Progenitor cell of endocrine pancreas (in vitro differentiated cells): ENCODE measurements around the gene CRISPLD2. TPM values are rescaled to one million over a fixed set of nuclear protein-coding genes. Genes with fewer than 3 reads are reported as not detected.

ENCODE experiments used
- DNase-seq: peaks from one replicate; pipeline ENCODE4 v3.0.0; 2021; ENCODE audit warnings: low spot score; ENCODE audit not compliant: unreplicated experiment
- H3K27ac Mint-ChIP-seq: 2 replicates; pipeline ENCODE4 v1.8.0; 2021; ENCODE audit warnings: mild to moderate bottlenecking, moderate library complexity, mixed read lengths
- H3K27me3 Mint-ChIP-seq: 2 replicates; pipeline ENCODE4 v1.8.0; 2021; ENCODE audit warnings: mixed read lengths
- H3K36me3 Mint-ChIP-seq: 2 replicates; pipeline ENCODE4 v1.8.0; 2022; ENCODE audit warnings: mixed read lengths; ENCODE audit not compliant: insufficient read depth
- H3K4me1 Mint-ChIP-seq: 2 replicates; pipeline ENCODE4 v1.8.0; 2021; ENCODE audit warnings: low read depth, mixed read lengths
- H3K4me3 Mint-ChIP-seq: 2 replicates; pipeline ENCODE4 v1.8.0; 2021; ENCODE audit warnings: low read depth, mild to moderate bottlenecking, moderate library complexity, mixed read lengths
- H3K9me3 Mint-ChIP-seq: 2 replicates; pipeline ENCODE4 v1.8.0; 2021; ENCODE audit warnings: low read depth, mixed read lengths
- total RNA-seq: library from RNA; stranded (reverse); gene quantifications from 2 replicates; pipeline ENCODE4 v1.2.1, GENCODE V29; 2021
- TF ChIP-seq, protein P1 (sequence below): fragments of 200-600 bp; sonication (generic); IDR thresholded peaks from one replicate; pipeline ENCODE4 v1.5.0; 2021; ENCODE audit warnings: antibody characterized with exemption, mild to moderate bottlenecking; ENCODE audit not compliant: unreplicated experiment

CRISPLD2 gene
- total RNA-seq, 1 donor from 2014 or later = 11.0 TPM

DNA sequence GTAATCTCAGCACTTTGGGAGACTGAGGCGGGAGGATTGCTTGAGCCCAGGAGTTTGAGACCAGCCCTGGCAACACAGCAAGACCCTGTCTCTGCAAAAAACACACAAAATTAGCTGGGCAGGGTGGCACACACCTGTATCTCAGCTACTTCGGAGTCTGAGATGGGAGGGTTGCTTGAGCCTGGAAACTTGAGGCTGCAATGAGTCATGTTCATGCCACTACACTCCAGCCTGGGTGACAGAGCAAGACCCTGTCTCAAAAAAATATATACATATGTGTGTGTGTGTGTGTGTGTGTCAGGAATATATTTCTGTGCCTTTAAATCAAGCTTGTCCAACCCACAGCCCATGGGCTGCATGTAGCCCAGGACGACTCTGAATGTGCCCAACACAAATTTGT, 55.2 kb downstream of the CRISPLD2 start:
- Mint-ChIP-seq H3K9me3 (no peaks in the 10 kb centered on the region), H3K4me1 (peaks cover 5% of the 10 kb centered on the region), H3K36me3 (peaks cover 16% of the 10 kb centered on the region), H3K4me3 (no peak overlapping the region), H3K27ac (no peak overlapping the region), H3K27me3 (no peaks in the 10 kb centered on the region)
- no peak for DNase-seq
- TF ChIP-seq, protein P1, sequence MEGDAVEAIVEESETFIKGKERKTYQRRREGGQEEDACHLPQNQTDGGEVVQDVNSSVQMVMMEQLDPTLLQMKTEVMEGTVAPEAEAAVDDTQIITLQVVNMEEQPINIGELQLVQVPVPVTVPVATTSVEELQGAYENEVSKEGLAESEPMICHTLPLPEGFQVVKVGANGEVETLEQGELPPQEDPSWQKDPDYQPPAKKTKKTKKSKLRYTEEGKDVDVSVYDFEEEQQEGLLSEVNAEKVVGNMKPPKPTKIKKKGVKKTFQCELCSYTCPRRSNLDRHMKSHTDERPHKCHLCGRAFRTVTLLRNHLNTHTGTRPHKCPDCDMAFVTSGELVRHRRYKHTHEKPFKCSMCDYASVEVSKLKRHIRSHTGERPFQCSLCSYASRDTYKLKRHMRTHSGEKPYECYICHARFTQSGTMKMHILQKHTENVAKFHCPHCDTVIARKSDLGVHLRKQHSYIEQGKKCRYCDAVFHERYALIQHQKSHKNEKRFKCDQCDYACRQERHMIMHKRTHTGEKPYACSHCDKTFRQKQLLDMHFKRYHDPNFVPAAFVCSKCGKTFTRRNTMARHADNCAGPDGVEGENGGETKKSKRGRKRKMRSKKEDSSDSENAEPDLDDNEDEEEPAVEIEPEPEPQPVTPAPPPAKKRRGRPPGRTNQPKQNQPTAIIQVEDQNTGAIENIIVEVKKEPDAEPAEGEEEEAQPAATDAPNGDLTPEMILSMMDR = no peak

DNA sequence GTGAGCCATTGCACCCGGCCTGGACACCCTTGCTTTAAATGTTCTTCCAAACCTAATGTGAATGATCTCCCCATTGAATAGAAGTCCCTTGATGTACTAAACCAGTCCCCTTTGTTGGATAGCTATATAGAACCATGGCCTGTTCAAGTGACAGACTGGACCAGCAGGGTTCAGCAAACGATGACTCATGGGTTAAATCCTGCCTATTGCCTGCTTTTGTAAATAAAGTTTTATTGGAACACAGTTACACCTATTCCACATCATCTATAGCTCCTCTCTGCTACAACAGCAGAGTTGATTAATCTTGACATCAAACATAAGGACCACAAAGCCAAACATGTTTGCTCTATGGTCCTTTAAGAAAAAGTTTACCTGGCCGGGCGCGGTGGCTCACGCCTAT, 56.1 kb downstream of the CRISPLD2 start:
- TF ChIP-seq, protein P1 = no peak
- no peak overlapping the region for H3K27ac Mint-ChIP-seq
- no peak for DNase-seq
- H3K36me3 Mint-ChIP-seq = peaks cover 18% of the 10 kb centered on the region
- no peak overlapping the region for H3K4me3 Mint-ChIP-seq
- no peaks in the 10 kb centered on the region for H3K9me3 Mint-ChIP-seq
- H3K27me3 Mint-ChIP-seq = no peaks in the 10 kb centered on the region
- H3K4me1 Mint-ChIP-seq = peaks cover 5% of the 10 kb centered on the region

DNA sequence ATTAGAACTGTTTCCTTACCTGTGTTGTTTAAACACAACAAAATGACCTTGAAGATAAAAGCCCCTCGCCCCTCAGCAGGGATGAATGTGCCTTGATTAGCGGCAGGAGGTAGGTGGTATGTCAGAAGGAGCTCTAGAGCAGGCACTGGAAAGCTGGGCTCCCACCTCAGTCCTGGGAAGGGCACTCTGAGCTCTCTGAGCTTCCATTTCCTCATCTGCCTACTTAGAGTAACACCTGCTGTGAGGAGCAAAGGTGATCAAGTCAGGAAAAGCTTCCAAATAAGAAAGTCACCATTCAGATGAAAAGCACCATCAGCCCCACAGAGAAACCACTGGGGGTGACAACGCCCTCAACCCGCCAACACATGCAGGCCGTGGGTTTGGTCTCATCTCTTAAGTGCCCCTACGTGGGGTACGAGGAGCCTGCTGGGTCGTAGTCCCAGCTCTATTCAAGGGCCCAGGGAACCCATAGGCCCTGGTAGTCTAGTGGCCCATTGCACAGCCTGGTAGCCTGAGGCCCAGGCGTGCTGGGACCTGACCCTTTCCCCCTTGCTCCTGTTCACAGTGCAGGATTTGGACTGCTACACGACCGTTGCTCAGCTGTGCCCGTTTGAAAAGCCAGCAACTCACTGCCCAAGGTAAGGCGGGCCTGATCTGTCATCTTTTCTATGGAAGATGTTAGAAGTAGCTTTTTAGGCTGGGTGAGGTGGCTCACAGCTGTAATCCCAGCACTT, 57.3 kb downstream of the CRISPLD2 start:
- H3K4me3 Mint-ChIP-seq = no peak overlapping the region
- H3K27me3 Mint-ChIP-seq = no peaks in the 10 kb centered on the region
- DNase-seq = no peak
- H3K36me3 Mint-ChIP-seq = peaks cover 25% of the 10 kb centered on the region
- peaks cover 5% of the 10 kb centered on the region for H3K4me1 Mint-ChIP-seq
- TF ChIP-seq, protein P1 = no peak
- H3K9me3 Mint-ChIP-seq = no peaks in the 10 kb centered on the region
- H3K27ac Mint-ChIP-seq = no peak overlapping the region

DNA sequence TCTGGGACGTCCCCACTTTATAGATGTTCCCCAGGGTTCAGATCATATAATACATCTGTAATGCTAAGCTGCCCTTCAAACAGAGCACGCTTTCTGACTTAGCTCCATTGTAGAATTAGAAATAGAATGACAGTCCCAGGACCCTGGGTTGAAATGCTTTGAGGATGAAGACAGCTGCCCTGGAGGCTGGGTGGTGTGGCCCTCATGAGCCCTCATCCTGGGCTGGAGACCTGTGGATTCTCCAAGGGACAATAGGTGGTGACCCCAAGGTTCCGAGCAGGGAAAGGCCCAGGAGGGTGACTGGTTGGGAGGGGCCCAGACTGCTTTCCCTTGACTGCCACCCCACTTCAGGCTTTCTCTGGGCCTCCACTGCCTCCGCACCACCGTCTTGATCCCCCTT, 59.0 kb downstream of the CRISPLD2 start:
- TF ChIP-seq, protein P1 = no peak
- no peaks in the 10 kb centered on the region for H3K9me3 Mint-ChIP-seq
- peaks cover 27% of the 10 kb centered on the region for H3K36me3 Mint-ChIP-seq
- peaks cover 5% of the 10 kb centered on the region for H3K4me1 Mint-ChIP-seq
- DNase-seq = no peak
- H3K27me3 Mint-ChIP-seq = peaks cover 3% of the 10 kb centered on the region
- no peak overlapping the region for H3K27ac Mint-ChIP-seq
- H3K4me3 Mint-ChIP-seq = no peak overlapping the region

DNA sequence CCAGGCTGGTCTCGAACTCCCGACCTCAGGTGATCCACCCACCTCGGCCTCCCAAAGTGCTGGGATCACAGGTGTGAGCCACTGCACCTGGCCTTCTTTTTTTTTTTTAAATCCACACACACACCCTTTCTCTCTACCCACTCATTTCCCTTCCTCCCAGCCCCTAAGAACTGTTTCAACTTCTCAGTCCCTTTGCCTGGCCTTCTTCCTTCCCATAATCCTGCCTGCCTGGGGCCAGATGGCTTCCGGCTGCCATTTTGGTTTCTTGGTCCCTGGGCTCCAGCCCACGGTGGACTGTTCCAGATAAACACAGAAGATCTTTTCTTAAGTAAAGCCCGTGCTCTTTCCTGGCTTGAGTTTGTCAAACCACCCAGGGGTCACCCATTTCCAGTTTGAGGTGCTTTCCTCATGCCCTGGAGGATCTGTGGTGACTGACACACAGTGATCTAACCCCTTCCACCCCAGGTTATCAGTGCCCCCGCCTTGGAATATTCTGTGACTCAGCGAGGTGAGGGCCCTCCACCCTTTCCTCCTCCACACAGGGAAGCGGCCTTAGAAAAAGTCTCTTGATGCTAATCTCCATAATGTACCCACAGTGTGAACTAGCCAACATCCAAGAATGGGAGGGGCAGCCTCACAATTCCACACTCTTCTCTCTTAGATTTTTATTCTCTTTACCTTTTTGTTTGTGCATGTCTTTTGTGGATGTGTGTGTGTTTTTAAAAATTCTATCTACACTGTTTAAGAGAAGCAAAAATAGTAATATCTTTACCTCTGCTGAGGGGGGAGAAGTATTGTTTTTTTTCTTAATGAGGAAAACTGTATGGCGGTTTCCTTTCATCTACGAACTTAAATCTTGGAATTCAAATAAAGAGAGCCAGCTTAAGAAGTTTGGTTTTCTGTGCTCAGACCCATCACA, 60.0 kb downstream of the CRISPLD2 start:
- no peak for DNase-seq
- no peak overlapping the region for H3K4me3 Mint-ChIP-seq
- no peaks in the 10 kb centered on the region for H3K9me3 Mint-ChIP-seq
- TF ChIP-seq, protein P1 = no peak
- no peak overlapping the region for H3K27ac Mint-ChIP-seq
- peaks cover 13% of the 10 kb centered on the region for H3K4me1 Mint-ChIP-seq
- H3K36me3 Mint-ChIP-seq = peaks cover 24% of the 10 kb centered on the region
- H3K27me3 Mint-ChIP-seq = peaks cover 9% of the 10 kb centered on the region
